HG03460 (cell line): ENCODE results near the gene LRCH4.
A peak's percentile ranks its signal among the peaks of the same experiment; 100 is the strongest.

ENCODE experiments used
- ATAC-seq: cut with Tn5 transposase; IDR thresholded peaks from one replicate; pipeline ENCODE4 v1.9.1; 2021; ENCODE audit not compliant: unreplicated experiment

The LRCH4 gene, protein sequence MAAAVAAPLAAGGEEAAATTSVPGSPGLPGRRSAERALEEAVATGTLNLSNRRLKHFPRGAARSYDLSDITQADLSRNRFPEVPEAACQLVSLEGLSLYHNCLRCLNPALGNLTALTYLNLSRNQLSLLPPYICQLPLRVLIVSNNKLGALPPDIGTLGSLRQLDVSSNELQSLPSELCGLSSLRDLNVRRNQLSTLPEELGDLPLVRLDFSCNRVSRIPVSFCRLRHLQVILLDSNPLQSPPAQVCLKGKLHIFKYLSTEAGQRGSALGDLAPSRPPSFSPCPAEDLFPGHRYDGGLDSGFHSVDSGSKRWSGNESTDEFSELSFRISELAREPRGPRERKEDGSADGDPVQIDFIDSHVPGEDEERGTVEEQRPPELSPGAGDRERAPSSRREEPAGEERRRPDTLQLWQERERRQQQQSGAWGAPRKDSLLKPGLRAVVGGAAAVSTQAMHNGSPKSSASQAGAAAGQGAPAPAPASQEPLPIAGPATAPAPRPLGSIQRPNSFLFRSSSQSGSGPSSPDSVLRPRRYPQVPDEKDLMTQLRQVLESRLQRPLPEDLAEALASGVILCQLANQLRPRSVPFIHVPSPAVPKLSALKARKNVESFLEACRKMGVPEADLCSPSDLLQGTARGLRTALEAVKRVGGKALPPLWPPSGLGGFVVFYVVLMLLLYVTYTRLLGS

GRCh38 chr7:100585511-100586265 is at the start of gene LRCH4:
LRCH4 (minus strand) TSS chr7:100586129; CDS start chr7:100586100, 29 bp downstream.
- peak; percentile 24 for ATAC-seq

DNA sequence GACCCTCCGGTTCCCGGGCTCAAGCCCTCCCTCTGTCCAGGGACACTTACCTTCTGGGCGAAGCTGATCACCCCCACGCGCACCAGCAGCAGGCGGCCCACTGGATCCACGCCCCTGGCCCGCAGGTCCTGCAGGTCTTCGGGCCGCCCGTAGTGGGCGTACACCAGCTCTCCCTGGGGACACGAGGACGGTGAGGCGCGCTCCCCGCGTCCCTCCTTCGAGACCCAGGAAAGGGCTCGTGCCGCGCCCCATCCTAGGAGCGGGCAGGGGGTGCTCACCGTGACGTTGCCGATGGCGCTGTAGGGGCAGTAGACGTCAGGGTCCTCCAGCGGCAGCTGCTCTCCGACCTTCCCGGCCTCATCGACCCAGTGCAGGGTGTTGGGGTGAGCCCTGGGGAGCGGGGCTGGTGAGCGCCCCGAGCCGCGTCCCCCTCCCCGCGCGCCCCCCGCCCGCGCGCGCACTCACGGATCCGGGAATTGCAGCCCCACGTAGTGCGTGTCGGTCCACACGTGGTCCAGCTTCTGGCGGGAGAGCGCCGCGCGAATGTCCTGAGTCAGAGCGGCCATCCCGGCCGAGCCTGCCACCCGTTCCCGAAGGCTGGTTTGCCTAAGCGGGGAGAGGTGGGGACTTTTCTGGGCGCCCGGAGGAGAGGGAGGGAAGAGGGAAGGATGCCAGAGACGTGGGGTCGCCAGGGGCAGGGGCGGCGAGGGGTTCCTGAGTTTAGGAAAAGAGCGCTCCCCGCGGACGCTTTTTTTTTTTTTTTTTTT is 47.2 kb upstream of the LRCH4 start:
- ATAC-seq: peak; percentile 66

DNA sequence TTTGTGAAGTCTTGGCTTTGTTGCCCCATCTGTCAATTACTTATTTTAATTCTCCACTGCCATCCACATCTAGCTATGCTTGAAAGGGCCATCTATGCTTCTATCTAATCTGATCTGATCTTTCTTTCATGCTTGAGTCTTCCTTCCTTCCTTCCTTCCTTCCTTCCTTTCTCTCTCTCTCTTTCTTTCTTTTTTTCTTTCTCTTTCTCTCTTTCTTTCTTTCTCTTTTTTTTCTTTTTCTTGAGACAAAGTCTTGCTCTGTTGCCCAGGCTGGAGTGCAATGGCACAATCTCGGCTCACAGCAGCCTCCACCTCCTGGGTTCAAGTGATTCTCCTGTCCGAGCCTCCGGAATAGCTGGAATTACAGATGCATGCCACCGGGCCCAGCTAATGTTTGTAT is 44.1 kb upstream of the LRCH4 start:
- ATAC-seq: no peak

DNA sequence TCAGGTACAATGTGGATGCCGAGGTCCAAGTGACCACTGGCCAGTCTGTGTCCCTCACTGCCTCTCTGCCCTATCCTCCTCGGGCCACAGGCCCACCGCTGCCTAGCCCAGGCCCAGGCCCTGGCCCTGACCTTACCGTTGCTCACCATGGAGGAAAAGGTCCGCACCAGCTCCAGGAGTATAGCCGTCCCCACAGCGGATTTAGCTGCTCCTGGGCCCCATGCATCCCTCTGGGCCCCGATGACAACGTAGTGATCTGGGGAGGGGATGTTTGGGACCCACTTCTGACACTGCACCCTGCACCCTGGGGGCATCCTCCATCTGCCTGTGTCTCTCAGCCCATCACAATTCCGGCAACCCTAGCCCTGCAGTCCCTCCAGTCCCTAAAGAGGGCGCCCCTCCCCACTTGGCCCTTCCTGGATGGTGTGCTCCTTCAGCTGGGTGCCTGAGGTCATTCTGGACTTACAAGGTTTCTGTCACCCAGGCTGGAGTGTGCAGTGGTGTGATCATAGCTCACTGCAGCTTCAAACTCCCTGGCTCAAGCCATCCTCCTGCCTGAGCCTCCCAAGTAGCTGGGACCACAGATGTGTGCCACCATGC is 43.3 kb upstream of the LRCH4 start:
- ATAC-seq: no peak

DNA sequence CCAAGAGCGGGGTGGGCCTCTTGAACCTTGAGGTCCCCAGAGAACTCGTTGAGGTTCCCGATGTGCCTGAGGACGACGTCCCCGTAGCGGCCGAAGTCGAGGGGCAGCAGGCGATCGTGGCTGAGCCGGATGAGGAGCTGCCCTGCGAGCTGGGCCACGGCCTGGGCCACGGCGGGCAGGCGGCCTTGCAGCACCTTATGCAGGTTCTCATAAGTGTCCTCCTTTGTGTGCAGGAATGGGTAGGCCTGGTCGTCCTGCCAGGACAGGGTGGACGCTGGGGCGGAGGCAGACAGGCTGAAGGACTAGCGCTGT is 41.3 kb upstream of the LRCH4 start:
- no peak for ATAC-seq

- ATAC-seq: peak; percentile 84
Measured at GRCh38 chr7:100626530-100627237, 40.8 kb upstream of the LRCH4 start.

DNA sequence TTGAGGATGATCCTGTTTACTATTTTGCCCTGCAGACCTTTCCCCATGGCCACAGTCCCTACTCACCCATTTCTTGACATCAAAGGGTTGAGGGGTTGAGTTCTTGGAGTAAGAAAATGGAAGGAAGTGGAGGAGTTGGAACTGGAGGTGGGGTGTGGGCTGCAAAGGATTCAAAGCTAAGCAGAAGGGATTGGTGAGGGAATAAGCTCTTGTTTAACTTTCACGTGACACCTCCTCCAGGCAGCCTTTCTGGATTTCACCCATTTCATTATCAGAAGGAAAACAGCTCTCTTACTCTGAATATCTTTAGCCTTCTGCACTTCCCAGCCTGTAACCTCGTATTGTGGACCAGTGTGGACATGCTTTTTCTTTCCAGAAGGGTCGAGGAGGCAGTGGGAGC is 40.1 kb upstream of the LRCH4 start:
- ATAC-seq: no peak

DNA sequence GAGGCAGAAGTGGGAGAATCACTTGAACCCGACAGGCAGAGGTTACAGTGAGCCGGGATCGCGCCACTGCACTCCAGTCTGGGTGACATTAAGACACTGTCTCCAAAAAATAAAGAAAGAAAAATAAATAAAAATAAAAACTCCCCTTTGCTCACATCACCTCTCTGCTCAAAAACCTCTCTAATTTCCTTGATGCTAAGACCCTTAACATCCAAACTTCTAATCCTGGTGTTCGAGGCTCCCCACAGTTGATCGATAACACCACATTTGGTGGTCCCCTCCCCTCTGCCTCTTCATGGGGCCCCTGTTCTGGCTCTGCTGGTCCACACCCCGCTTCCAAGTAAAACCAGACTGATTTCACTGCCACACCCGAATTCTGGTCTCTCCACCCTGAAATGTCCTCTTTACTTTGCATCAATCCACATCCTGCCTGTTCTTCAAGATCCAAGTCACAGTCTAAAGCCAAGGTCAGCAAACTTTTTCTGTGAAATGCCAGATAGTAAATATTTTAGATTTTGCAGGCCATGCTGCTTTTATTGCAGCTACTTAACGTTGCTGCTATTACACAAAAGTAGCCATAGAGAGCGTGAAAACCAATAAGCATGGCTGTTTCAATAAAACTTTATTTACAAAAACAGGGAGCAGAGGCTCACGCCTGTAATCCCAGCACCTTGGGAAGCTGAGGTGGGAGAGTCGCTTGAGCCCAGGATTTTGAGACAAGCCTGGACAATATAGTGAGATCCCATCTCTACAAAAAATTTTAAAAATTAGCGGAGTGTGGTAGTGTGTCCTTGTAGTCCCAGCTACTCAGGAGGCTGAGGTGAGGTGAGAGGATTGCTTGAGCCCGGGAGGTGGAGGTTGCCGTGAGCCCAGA is 38.3 kb upstream of the LRCH4 start:
- no peak for ATAC-seq

DNA sequence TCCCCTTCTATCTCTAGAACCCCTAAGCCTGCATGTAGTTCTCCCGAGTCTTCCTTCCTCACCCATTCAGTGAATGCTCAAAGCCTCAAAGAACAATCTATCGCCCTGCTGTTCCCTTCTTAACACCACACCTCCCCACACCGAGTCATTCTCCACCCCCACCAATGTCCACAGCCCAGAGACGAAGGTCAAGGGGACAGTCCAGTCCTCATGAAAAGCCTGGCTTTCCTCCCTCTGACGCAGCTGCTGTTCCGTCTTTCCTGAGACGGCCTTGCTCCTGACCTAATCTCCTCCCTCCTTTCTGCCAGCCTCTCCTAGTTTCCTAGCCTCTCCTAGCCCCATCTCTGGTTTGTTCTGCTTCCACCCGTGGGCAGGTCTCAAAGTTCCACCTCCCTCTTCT is 35.6 kb upstream of the LRCH4 start:
- no peak for ATAC-seq

GRCh38 chr7:100620804-100621203 is 34.9 kb upstream of the LRCH4 start:
- no peak for ATAC-seq

- no peak for ATAC-seq
Measured at GRCh38 chr7:100620239-100620638, 34.3 kb upstream of the LRCH4 start.

GRCh38 chr7:100614308-100614861 is 28.5 kb upstream of the LRCH4 start:
- ATAC-seq: no peak

DNA sequence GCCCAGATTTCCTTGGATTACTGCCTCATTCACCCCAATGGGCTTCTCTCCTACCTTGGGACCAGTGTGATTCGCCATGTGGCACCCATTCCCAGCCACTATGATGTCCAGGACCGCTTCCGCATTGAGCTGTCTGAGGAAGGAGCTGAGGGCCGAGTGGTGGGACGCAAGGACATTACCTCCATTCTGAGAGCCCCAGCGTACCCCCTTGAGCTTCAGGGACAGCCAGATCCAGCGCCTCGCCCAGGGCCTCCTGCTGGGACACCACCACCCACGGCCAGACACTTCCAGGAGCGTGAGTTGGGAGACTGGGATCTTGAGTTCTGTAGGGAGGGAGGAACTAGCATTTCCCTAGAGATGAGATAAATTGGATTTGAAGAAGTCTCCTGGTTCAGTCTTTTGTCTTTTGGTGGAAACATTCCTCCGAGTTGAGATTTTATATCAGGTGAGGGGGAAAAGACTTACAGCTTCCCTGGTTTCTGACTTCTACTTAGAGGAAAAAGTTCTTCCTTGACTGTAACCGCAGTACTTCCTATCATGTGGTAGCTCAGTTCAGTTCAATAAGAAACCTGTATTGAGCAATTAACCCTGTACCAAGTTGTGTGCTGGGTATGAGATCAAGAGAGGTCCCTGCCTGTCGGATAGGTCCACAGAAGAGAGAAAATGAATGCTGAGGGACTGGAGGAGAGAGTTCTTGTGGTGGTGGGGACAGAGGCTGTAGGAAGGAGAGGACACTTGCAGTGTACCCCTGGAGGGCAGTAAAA is 27.7 kb upstream of the LRCH4 start:
- ATAC-seq: no peak

DNA sequence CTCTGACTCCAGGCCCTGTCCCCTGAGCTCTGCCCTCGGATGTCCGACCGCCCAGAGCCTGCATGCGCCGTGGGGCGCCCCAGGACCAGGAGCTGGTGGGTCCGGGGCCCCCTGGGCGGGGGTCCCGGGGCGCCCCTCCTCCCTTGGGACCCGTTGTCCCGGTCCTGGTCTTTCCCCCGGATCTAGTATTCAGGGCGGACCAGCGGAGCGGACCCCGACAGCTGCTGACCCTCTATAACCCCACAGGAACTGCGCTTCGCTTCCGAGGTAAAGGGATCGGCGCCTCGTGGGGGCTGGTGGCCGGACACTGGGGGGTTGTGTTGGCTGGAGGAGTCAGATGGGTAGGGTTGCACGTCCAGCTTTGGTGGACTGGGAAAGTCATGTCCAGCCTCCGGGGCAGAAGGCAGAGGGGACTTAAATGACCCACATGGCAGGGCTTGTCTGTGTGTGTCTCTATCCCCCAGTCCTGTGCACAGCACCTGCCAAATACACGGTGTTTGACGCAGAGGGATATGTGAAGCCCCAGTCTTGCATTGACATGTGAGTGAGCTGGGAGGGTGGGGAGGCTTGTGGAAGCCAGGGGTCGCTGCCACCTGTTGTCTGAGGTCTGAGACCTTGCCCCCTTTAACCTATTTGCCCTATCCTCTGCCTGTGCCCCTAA is 26.9 kb upstream of the LRCH4 start:
- no peak for ATAC-seq

GRCh38 chr7:100611983-100612729 is 26.2 kb upstream of the LRCH4 start, which contains the start of gene MOSPD3:
MOSPD3 (plus strand) TSS chr7:100612540; CDS start chr7:100612792, 252 bp downstream.
- peak; percentile 91 for ATAC-seq

DNA sequence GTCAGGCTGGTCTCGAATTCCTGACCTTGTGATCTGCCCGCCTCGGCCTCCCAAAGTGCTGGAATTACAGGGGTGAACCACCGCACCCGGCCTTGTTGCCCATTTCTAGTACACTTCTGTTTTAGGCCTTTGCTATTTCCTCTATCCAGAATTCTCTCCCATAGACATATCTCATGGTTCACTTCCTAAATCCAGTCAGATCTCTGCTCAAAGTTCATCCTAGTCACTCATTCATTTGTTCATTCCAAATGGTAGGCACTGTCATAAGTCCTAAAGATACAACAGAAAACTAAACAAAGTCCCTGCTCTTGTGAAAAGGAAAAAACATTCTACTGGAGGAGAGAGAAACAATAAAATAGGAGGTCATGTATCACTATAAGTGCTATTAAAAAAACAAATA is 24.0 kb upstream of the LRCH4 start:
- ATAC-seq: no peak

GRCh38 chr7:100607111-100607510 is 21.2 kb upstream of the LRCH4 start:
- ATAC-seq: no peak
